T-cell (primary cell): Measurements from ENCODE around the gene CXXC5. TPM values are rescaled to one million over a fixed set of nuclear protein-coding genes. Genes with fewer than 3 reads are reported as not detected.
"Not testable (repeated sequence)": the region's sequence is repeated elsewhere in the genome, so short reads cannot be mapped to it uniquely, and the experiment has no call there.

ENCODE experiments used
- ATAC-seq, 4 experiments: fragments of 200-7000 bp in 3 of 4; fragments of 150-1000 bp in 1 of 4; cut with Tn5 transposase; replicated peaks in 1 of 4; 1 replicate in 3 of 4; 2 replicates in 1 of 4; pipeline ENCODE4 v1.10.0; 2021; ENCODE audit warnings: moderate library complexity in 3 of 4, mild to moderate bottlenecking in 2 of 4, moderate number of reproducible peaks in 1 of 4
- CTCF ChIA-PET, 2 donors: fragments of 300-600 bp; sonication (Branson Sonifier 250); formaldehyde crosslinking; loops; one replicate each; lab custom pipeline; 2022; ENCODE audit warnings: antibody characterized with exemption in 2 of 2; lab: Charles Lee
- POLR2A ChIA-PET, 2 donors: fragments of 300-600 bp; sonication (Branson Sonifier 250); formaldehyde crosslinking; loops; one replicate each; lab custom pipeline; 2022; ENCODE audit warnings: antibody characterized with exemption in 2 of 2; lab: Charles Lee
- DNase-seq, 35 experiments: peaks; one replicate each; pipeline versions ENCODE4 v3.0.0 to v3.0.0-alpha.2; 2013 to 2023
- H3K27ac ChIP-seq: one replicate; pipeline ENCODE4 v1.5.1; 2013; ENCODE audit warnings: low read length
- H3K27me3 ChIP-seq, 2 experiments: replicated peaks in 1 of 2; 1 replicate in 1 of 2; 2 replicates in 1 of 2; pipeline versions ENCODE4 v1.6.1 to v1.7.0; 2013; ENCODE audit warnings: low read length in 1 of 2, mixed read lengths in 1 of 2; ENCODE audit not compliant: control insufficient read depth in 2 of 2, insufficient read depth in 2 of 2; ENCODE audit errors: extremely low read depth in 1 of 2
- H3K36me3 ChIP-seq, 2 donors: 1 replicate in 1 of 2; 2 replicates in 1 of 2; pipeline versions ENCODE4 v1.6.1 to v1.7.0; 2013; ENCODE audit warnings: low read length in 1 of 2; ENCODE audit not compliant: control insufficient read depth in 2 of 2, insufficient read depth in 1 of 2; ENCODE audit errors: extremely low read depth in 1 of 2
- H3K4me1 ChIP-seq, 2 experiments: 1 replicate in 1 of 2; 2 replicates in 1 of 2; pipeline versions ENCODE4 v1.6.1 to v1.7.0; 2013; ENCODE audit warnings: low read length in 2 of 2, mixed read lengths in 1 of 2; ENCODE audit not compliant: insufficient read depth in 2 of 2, control insufficient read depth in 1 of 2; ENCODE audit errors: extremely low read depth in 1 of 2
- H3K4me3 ChIP-seq, 2 donors: 1 replicate in 1 of 2; 2 replicates in 1 of 2; pipeline versions ENCODE4 v1.5.1 to v1.7.0; 2013; ENCODE audit warnings: mild to moderate bottlenecking in 2 of 2, low read length in 1 of 2, moderate library complexity in 1 of 2; ENCODE audit not compliant: control insufficient read depth in 1 of 2; ENCODE audit errors: extremely low read depth in 1 of 2
- H3K9me3 ChIP-seq: 2 replicates; pipeline ENCODE4 v1.7.0; 2013
- H3K27ac Mint-ChIP-seq, 2 donors: one replicate each; pipeline ENCODE4 v1.8.0; 2020 to 2021; ENCODE audit warnings: mild to moderate bottlenecking in 2 of 2, mixed read lengths in 2 of 2
- H3K27me3 Mint-ChIP-seq, 2 donors: one replicate each; pipeline ENCODE4 v1.8.0; 2021 to 2022; ENCODE audit warnings: mixed read lengths in 2 of 2
- H3K36me3 Mint-ChIP-seq: one replicate; pipeline ENCODE4 v1.8.0; 2021; ENCODE audit warnings: mixed read lengths
- H3K4me1 Mint-ChIP-seq, 3 donors: one replicate each; pipeline ENCODE4 v1.8.0; 2020 to 2022; ENCODE audit warnings: mixed read lengths in 3 of 3, mild to moderate bottlenecking in 1 of 3
- H3K4me3 Mint-ChIP-seq, 3 donors: one replicate each; pipeline ENCODE4 v1.8.0; 2020 to 2022; ENCODE audit warnings: mild to moderate bottlenecking in 3 of 3, mixed read lengths in 3 of 3, moderate library complexity in 3 of 3
- H3K9me3 Mint-ChIP-seq, 3 donors: one replicate each; pipeline ENCODE4 v1.8.0; 2020 to 2022; ENCODE audit warnings: mixed read lengths in 3 of 3
- WGBS: methylation state at CpG from one replicate; pipeline ENCODE4 v1.1.5; 2013; ENCODE audit warnings: missing lambda C conversion rate; ENCODE audit not compliant: insufficient coverage; 5-methylcytosine and 5-hydroxymethylcytosine counted together
- total RNA-seq, 35 experiments: library from RNA in 6 of 35; stranded (reverse) in 6 of 35; fragments of 120-200 nt in 1 of 35; gene quantifications; one replicate each; pipeline versions ENCODE4 v1.2.1 to v1.2.4 and lab custom pipeline; 2013 to 2026

CXXC5 gene
- total RNA-seq, 5 donors from 2014 or later (not counting 1 experiment from before 2014, with no cell fraction given): 5.1 to 7.6 (median 6.2) TPM

GRCh38 chr5:139710319-139711066, 62.3 kb downstream of the CXXC5 start:
- POLR2A ChIA-PET: interaction anchor here (0.6 to 1.3 kb wide), 10 partner anchors 35 to 1167 kb away, joined by 3 to 8 read pairs (median 4); partner anchors contain the start of genes CXXC5 (in 1 of the 2) and ETF1 (in 1 of the 2)
- Histone ChIP-seq H3K36me3 (no peaks in the 10 kb centered on the region), H3K4me3 (peak overlapping the region; percentile 61 to 64), H3K4me1 (peaks cover 13 to 44% of the 10 kb centered on the region in 2 experiments), H3K27me3 (peaks cover 0 to 42% of the 10 kb centered on the region in 2 experiments), H3K9me3 (no peaks in the 10 kb centered on the region), H3K27ac (peak overlapping the region; percentile 75)
- H3K36me3 Mint-ChIP-seq: no peaks in the 10 kb centered on the region
- H3K27me3 Mint-ChIP-seq: peaks cover 0 to 9% of the 10 kb centered on the region in 2 donors
- CTCF ChIA-PET: interaction anchor here (0.5 to 1.6 kb wide), 15 partner anchors 9 to 910 kb away, joined by 3 to 11 read pairs (median 4); partner anchors contain the start of gene UBE2D2 (in 1 of the 2)
- WGBS: 9% methylated on average over 37 of the region's 60 CpGs
- peak in 33 of 35 experiments; percentile 28 to 88 (median 65) for DNase-seq
- H3K9me3 Mint-ChIP-seq: no peaks in the 10 kb centered on the region
- H3K27ac Mint-ChIP-seq: peak overlapping the region; percentile 28 to 65
- H3K4me3 Mint-ChIP-seq: peak overlapping the region; percentile 66 to 73 (median 72)
- H3K4me1 Mint-ChIP-seq: peaks cover 24 to 32% (median 25%) of the 10 kb centered on the region in 3 donors
- peak; percentile 34 to 76 (median 48) for ATAC-seq

- no peaks in the 10 kb centered on the region for H3K36me3 Mint-ChIP-seq
- Histone ChIP-seq H3K4me3 (peak overlapping the region; percentile 61 to 74), H3K36me3 (no peaks in the 10 kb centered on the region), H3K27me3 (peaks cover 0 to 38% of the 10 kb centered on the region in 2 experiments), H3K4me1 (peaks cover 13 to 38% of the 10 kb centered on the region in 2 experiments), H3K9me3 (no peaks in the 10 kb centered on the region), H3K27ac (peak overlapping the region; percentile 67)
- H3K4me3 Mint-ChIP-seq: peak overlapping the region; percentile 64 to 73 (median 68)
- peaks cover 24 to 26% (median 24%) of the 10 kb centered on the region in 3 donors for H3K4me1 Mint-ChIP-seq
- ATAC-seq: peak; percentile 65 to 70 (median 66)
- WGBS: 2% methylated on average over 34 of the region's 68 CpGs
- peak overlapping the region in 1 of 2 donors; percentile 22 for H3K27ac Mint-ChIP-seq
- CTCF ChIA-PET: interaction anchor here (0.5 to 1.6 kb wide), 17 partner anchors 10 to 911 kb away, joined by 3 to 11 read pairs (median 4); partner anchors contain the start of gene UBE2D2 (in 1 of the 2)
- POLR2A ChIA-PET: interaction anchor here (0.6 to 1.3 kb wide), 8 partner anchors 34 to 1168 kb away, joined by 4 to 8 read pairs (median 5); partner anchors contain the start of genes CXXC5 (in 1 of the 2) and ETF1 (in 1 of the 2)
- no peaks in the 10 kb centered on the region for H3K9me3 Mint-ChIP-seq
- DNase-seq: peak in 34 of 35 experiments; percentile 27 to 82 (median 59)
- H3K27me3 Mint-ChIP-seq: peaks cover 0 to 9% of the 10 kb centered on the region in 2 donors
Observed at GRCh38 chr5:139711067-139711905, 63.1 kb downstream of the CXXC5 start.

- Histone ChIP-seq H3K4me3 (peak overlapping the region; percentile 61 to 74), H3K27ac (no peak overlapping the region), H3K9me3 (no peaks in the 10 kb centered on the region), H3K27me3 (peaks cover 0 to 41% of the 10 kb centered on the region in 2 experiments), H3K36me3 (no peaks in the 10 kb centered on the region), H3K4me1 (peaks cover 13 to 38% of the 10 kb centered on the region in 2 experiments)
- DNase-seq (peak in 2 of 35 experiments; percentile 9 to 12), ATAC-seq (no peak)
- WGBS: 59% methylated on average over 14 of the region's 19 CpGs
- POLR2A ChIA-PET: no interaction called here
- no peak overlapping the region for H3K27ac Mint-ChIP-seq
- peaks cover 0 to 9% of the 10 kb centered on the region in 2 donors for H3K27me3 Mint-ChIP-seq
- peaks cover 20 to 24% (median 24%) of the 10 kb centered on the region in 3 donors for H3K4me1 Mint-ChIP-seq
- H3K4me3 Mint-ChIP-seq: peak overlapping the region; percentile 64 to 73 (median 68)
- H3K9me3 Mint-ChIP-seq: no peaks in the 10 kb centered on the region
- no peaks in the 10 kb centered on the region for H3K36me3 Mint-ChIP-seq
- CTCF ChIA-PET: interaction anchor here (0.6 to 1.6 kb wide), 6 partner anchors 25 to 374 kb away, joined by 3 to 11 read pairs (median 4); no protein-coding TSS in a partner anchor
Observed at GRCh38 chr5:139711906-139712224, 63.7 kb downstream of the CXXC5 start.

GRCh38 chr5:139712412-139712811, 64.3 kb downstream of the CXXC5 start:
- WGBS: 92% methylated on average over 3 of the region's 5 CpGs

GRCh38 chr5:139713898-139714297, 65.7 kb downstream of the CXXC5 start:
- H3K4me1 Mint-ChIP-seq: peaks cover 9 to 16% (median 14%) of the 10 kb centered on the region in 3 donors
- H3K27ac Mint-ChIP-seq, DNase-seq, H3K4me3 Mint-ChIP-seq, H3K36me3 ChIP-seq, ATAC-seq, H3K4me3 ChIP-seq, H3K36me3 Mint-ChIP-seq, CTCF ChIA-PET, H3K27ac ChIP-seq, POLR2A ChIA-PET, H3K27me3 Mint-ChIP-seq, H3K9me3 Mint-ChIP-seq, H3K9me3 ChIP-seq: not testable (repeated sequence)
- WGBS: 94% methylated on average over 7 of the region's 12 CpGs
- Histone ChIP-seq H3K27me3 (peaks cover 0 to 40% of the 10 kb centered on the region in 2 experiments), H3K4me1 (peaks cover 10 to 37% of the 10 kb centered on the region in 2 experiments)

More at GRCh38 chr5:139712412-139712811, 64.3 kb downstream of the CXXC5 start:
- Mint-ChIP-seq H3K27ac (no peak overlapping the region), H3K27me3 (peaks cover 0 to 9% of the 10 kb centered on the region in 2 donors), H3K4me1 (peaks cover 20 to 24% (median 24%) of the 10 kb centered on the region in 3 donors), H3K9me3 (no peaks in the 10 kb centered on the region), H3K36me3 (no peaks in the 10 kb centered on the region), H3K4me3 (peak overlapping the region in 1 of 3 donors; percentile 47)
- no peaks in the 10 kb centered on the region for H3K36me3 ChIP-seq
- peaks cover 13 to 38% of the 10 kb centered on the region in 2 experiments for H3K4me1 ChIP-seq
- H3K4me3 ChIP-seq: no peak overlapping the region
- ChIA-PET CTCF (interaction anchor here in 1 of 2 donors (1.4 kb wide), 1 partner anchor 79 kb away, joined by 4 read pairs; no protein-coding TSS in a partner anchor), POLR2A (no interaction called here)
- ATAC-seq: no peak
- peaks cover 0 to 41% of the 10 kb centered on the region in 2 experiments for H3K27me3 ChIP-seq
- DNase-seq: no peak
- H3K27ac ChIP-seq: no peak overlapping the region
- H3K9me3 ChIP-seq: no peaks in the 10 kb centered on the region
